SU-DHL-6 (cell line): ENCODE measurements around the gene ABCA13.

Experiments used
- H2AFZ ChIP-seq: fragments of 200-600 bp; sonication (generic); 2 replicates; pipeline ENCODE4 v1.6.1; 2014; ENCODE audit warnings: low read depth, mild to moderate bottlenecking, moderate library complexity, mixed read lengths, antibody characterized with exemption, low read length; ENCODE audit not compliant: severe bottlenecking
- H3F3A ChIP-seq: fragments of 200-600 bp; shearing (Covaris generic); 2 replicates; pipeline ENCODE4 v1.6.0; 2016; ENCODE audit warnings: antibody characterized with exemption, mild to moderate bottlenecking; ENCODE audit not compliant: insufficient read depth
- H3K27ac ChIP-seq: fragments of 200-600 bp; sonication (generic); 2 replicates; pipeline ENCODE4 v1.5.1; 2016; ENCODE audit warnings: low read depth, mild to moderate bottlenecking, low read length, moderate library complexity, mixed read lengths
- H3K27me3 ChIP-seq: fragments of 200-600 bp; sonication (generic), shearing (Covaris generic); 2 replicates; pipeline ENCODE4 v1.6.0; 2014; ENCODE audit warnings: mild to moderate bottlenecking, low read length
- H3K36me3 ChIP-seq: fragments of 200-600 bp; sonication (generic); 2 replicates; pipeline ENCODE4 v1.6.1; 2014; ENCODE audit warnings: mild to moderate bottlenecking, low read length, mixed read lengths
- H3K4me2 ChIP-seq: fragments of 300-600, 200-600 bp; shearing (Covaris generic), sonication (generic); 2 replicates; pipeline ENCODE4 v1.6.0; 2014; ENCODE audit warnings: low read length, low read depth, mild to moderate bottlenecking; ENCODE audit not compliant: poor library complexity, severe bottlenecking
- H3K4me3 ChIP-seq: fragments of 200-600 bp; sonication (generic); 2 replicates; pipeline ENCODE4 v1.5.1; 2014; ENCODE audit warnings: antibody characterized with exemption, low read length, mild to moderate bottlenecking, mixed read lengths; ENCODE audit not compliant: insufficient read depth, poor library complexity, severe bottlenecking
- H3K79me2 ChIP-seq: fragments of 200-600 bp; sonication (generic); 2 replicates; pipeline ENCODE4 v1.6.1; 2014; ENCODE audit warnings: mild to moderate bottlenecking, low read length, moderate library complexity; ENCODE audit not compliant: insufficient read depth
- H3K9ac ChIP-seq: fragments of 200-600 bp; sonication (generic); 2 replicates; pipeline ENCODE4 v1.7.0; 2014; ENCODE audit warnings: mild to moderate bottlenecking, low read length
- H3K9me2 ChIP-seq: fragments of 200-600 bp; sonication (generic); replicated peaks from 2 replicates; pipeline ENCODE4 v1.6.1; 2014; ENCODE audit warnings: low read length; ENCODE audit not compliant: insufficient read depth
- H3K9me3 ChIP-seq: fragments of 200-600 bp; sonication (generic); 2 replicates; pipeline ENCODE4 v1.6.1; 2014; ENCODE audit warnings: low read length, mixed read lengths; ENCODE audit not compliant: insufficient read depth
- H4K20me1 ChIP-seq: fragments of 200-600 bp; sonication (generic); 2 replicates; pipeline ENCODE4 v1.6.1; 2014; ENCODE audit warnings: low read depth, mild to moderate bottlenecking, antibody characterized with exemption, low read length, moderate library complexity, mixed read lengths
- CTCF ChIP-seq: fragments of 200-600 bp; sonication (generic); IDR thresholded peaks from one replicate; pipeline ENCODE4 v1.5.1; 2017; ENCODE audit warnings: antibody characterized with exemption, mild to moderate bottlenecking, low read length, moderate library complexity; ENCODE audit not compliant: insufficient read depth, poor library complexity, severe bottlenecking
- EZH2phosphoT487 ChIP-seq: fragments of 200-600 bp; sonication (generic), shearing (Covaris generic); conservative IDR thresholded peaks from 2 replicates; pipeline ENCODE4 v1.6.1; 2018; ENCODE audit warnings: mild to moderate bottlenecking, antibody characterized with exemption, low read length, moderate library complexity, mixed read lengths

Gene ABCA13

GRCh38 chr7:48671656-48672055, 500.4 kb downstream of the ABCA13 start:
- Histone ChIP-seq H3F3A (no peaks in the 10 kb centered on the region), H3K27me3 (no peaks in the 10 kb centered on the region), H4K20me1 (no peaks in the 10 kb centered on the region), H3K9ac (no peak overlapping the region), H2AFZ (no peak overlapping the region), H3K36me3 (no peaks in the 10 kb centered on the region), H3K4me3 (no peak overlapping the region), H3K9me3 (no peaks in the 10 kb centered on the region), H3K4me2 (no peak overlapping the region), H3K27ac (no peak overlapping the region), H3K9me2 (no peaks in the 10 kb centered on the region), H3K79me2 (no peaks in the 10 kb centered on the region)
- no peak for TF ChIP-seq EZH2phosphoT487
- no peak for TF ChIP-seq CTCF

GRCh38 chr7:48681006-48681405, 509.7 kb downstream of the ABCA13 start:
- Histone ChIP-seq H3K36me3 (no peaks in the 10 kb centered on the region), H3K27ac (no peak overlapping the region), H2AFZ (no peak overlapping the region), H3F3A (no peaks in the 10 kb centered on the region), H3K27me3 (no peaks in the 10 kb centered on the region), H3K4me2 (no peak overlapping the region), H4K20me1 (no peaks in the 10 kb centered on the region), H3K9ac (no peak overlapping the region), H3K9me2 (no peaks in the 10 kb centered on the region), H3K4me3 (no peak overlapping the region), H3K9me3 (no peaks in the 10 kb centered on the region), H3K79me2 (no peaks in the 10 kb centered on the region)
- TF ChIP-seq CTCF (no peak), EZH2phosphoT487 (no peak)

- no peak overlapping the region for H3K4me3 ChIP-seq
- H3K9me3 ChIP-seq, result no peaks in the 10 kb centered on the region
- H3K9me2 ChIP-seq, result no peaks in the 10 kb centered on the region
- TF ChIP-seq EZH2phosphoT487, result no peak
- TF ChIP-seq CTCF, result no peak
- no peaks in the 10 kb centered on the region for H3K79me2 ChIP-seq
- no peaks in the 10 kb centered on the region for H3F3A ChIP-seq
- no peak overlapping the region for H3K27ac ChIP-seq
- H4K20me1 ChIP-seq, result no peaks in the 10 kb centered on the region
- no peak overlapping the region for H3K9ac ChIP-seq
- H2AFZ ChIP-seq, result no peak overlapping the region
- no peak overlapping the region for H3K4me2 ChIP-seq
- no peaks in the 10 kb centered on the region for H3K36me3 ChIP-seq
- no peaks in the 10 kb centered on the region for H3K27me3 ChIP-seq
Measured at GRCh38 chr7:48691788-48692187, 520.5 kb downstream of the ABCA13 start.
